GM12892 (cell line): ENCODE measurements around the gene PRIMA1.

ENCODE experiments used
- POLR2A ChIP-seq: IDR thresholded peaks from 2 replicates; pipeline ENCODE4 v1.6.1; 2011; ENCODE audit warnings: low read depth, low read length, control low read depth
- POLR2AphosphoS5 ChIP-seq: IDR thresholded peaks from 2 replicates; pipeline ENCODE4 v1.6.1; 2011; ENCODE audit warnings: low read depth, low read length, control low read depth
- TAF1 ChIP-seq: IDR thresholded peaks from 2 replicates; pipeline ENCODE4 v1.6.1; 2011; ENCODE audit warnings: low read depth, mild to moderate bottlenecking, control low read depth, low read length, borderline replicate concordance

GRCh38 chr14:93675651-93676050 lies 112.6 kb downstream of the PRIMA1 start:
- TF ChIP-seq POLR2A (no peak), POLR2AphosphoS5 (no peak), TAF1 (no peak)
